ENCODE results near the gene PHF12.

PHF12 gene

DNA sequence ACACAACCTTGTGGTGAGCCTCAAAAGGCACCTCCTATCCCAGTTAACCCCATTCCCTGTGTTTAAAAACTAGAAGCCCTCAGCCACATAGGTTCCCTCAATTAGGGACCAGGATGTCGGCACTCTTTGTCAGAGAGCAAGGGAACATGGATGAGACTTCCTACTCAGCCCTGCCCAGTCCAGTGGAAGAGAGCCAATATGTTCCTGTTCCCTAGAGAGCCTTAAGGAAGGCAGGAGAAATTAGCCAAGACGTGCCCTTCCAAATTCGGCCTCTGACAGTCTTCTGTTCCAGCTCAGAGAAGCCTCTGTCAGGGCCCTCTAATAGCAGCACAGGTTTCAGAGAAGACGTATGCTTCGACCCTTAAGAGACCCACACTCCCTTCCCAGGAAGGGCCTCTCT is 33.9 kb downstream of the PHF12 start:
- peaks cover 97% of the 10 kb centered on the region for H3K36me3 ChIP-seq (ENCODE audit: insufficient read depth, low read depth, low read length)
- no peaks in the 10 kb centered on the region for H3K27me3 ChIP-seq (ENCODE audit: insufficient read depth, low read length)
- no peaks in the 10 kb centered on the region for H3K9me3 ChIP-seq (ENCODE audit: insufficient read depth, low read depth, low read length)
- no peak overlapping the region for H3K27ac ChIP-seq (ENCODE audit: low read length)
- no peak overlapping the region for H3K4me3 ChIP-seq (ENCODE audit: low read length)
- H3K4me1 ChIP-seq (ENCODE audit: insufficient read depth, low read length) = no peaks in the 10 kb centered on the region
- no peak overlapping the region for H3K9ac ChIP-seq (ENCODE audit: low read depth, low read length)

DNA sequence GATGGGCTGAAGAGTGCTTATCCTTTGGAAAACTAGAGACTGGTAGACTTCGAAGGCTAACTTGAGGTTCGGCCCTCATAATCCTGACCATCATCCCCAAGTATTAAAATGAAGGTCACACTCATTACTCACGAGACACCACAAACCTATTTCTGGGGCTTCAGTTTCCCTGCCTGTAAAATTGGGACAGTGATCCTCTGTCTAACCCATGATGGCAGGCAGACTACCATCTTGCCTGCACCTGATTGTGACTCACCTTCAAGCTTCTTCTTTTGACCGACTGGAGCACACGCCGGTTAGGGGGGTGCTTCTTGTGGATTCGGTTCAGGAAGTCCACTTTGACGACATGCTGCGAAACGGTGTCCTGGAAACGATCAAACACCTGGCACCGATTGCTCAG is 34.3 kb downstream of the PHF12 start:
- Histone ChIP-seq H3K9me3 (ENCODE audit: insufficient read depth, low read depth, low read length) (no peaks in the 10 kb centered on the region), H3K27me3 (ENCODE audit: insufficient read depth, low read length) (no peaks in the 10 kb centered on the region), H3K36me3 (ENCODE audit: insufficient read depth, low read depth, low read length) (peaks cover 97% of the 10 kb centered on the region), H3K9ac (ENCODE audit: low read depth, low read length) (no peak overlapping the region), H3K4me3 (ENCODE audit: low read length) (no peak overlapping the region), H3K4me1 (ENCODE audit: insufficient read depth, low read length) (no peaks in the 10 kb centered on the region), H3K27ac (ENCODE audit: low read length) (no peak overlapping the region)

DNA sequence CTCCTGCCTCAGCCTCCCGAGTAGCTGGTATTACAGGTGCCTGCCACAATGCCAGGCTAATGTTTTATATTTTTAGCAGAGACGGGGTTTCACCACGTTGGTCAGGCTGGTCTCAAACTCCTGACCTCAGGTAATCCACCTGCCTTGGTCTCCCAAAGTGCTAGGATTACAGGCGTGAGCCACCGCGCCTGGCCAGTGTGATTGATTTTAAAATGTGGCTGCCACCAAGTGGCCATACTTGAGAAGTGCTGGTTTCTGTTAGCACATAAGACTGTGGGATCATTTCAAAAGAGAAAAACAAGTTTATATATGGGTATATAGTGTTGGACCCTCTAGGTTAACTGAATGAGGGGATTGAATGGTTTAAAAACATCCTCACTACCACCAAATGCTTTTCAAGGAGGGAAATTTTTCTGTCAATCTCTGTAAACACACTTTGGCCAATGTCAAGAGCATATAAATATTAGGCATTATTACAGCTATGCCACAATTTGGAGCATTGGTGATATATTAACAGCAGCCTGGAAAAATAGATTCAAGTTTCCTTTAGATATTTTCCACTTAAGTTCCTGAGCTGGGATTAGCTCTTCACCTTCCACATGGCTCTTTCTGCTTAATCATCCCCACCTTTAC is 34.9 kb downstream of the PHF12 start:
- no peak overlapping the region for H3K4me3 ChIP-seq (ENCODE audit: low read length)
- no peak overlapping the region for H3K9ac ChIP-seq (ENCODE audit: low read depth, low read length)
- no peaks in the 10 kb centered on the region for H3K27me3 ChIP-seq (ENCODE audit: insufficient read depth, low read length)
- no peaks in the 10 kb centered on the region for H3K4me1 ChIP-seq (ENCODE audit: insufficient read depth, low read length)
- no peak overlapping the region for H3K27ac ChIP-seq (ENCODE audit: low read length)
- H3K36me3 ChIP-seq (ENCODE audit: insufficient read depth, low read depth, low read length) = peaks cover 97% of the 10 kb centered on the region
- H3K9me3 ChIP-seq (ENCODE audit: insufficient read depth, low read depth, low read length) = no peaks in the 10 kb centered on the region

DNA sequence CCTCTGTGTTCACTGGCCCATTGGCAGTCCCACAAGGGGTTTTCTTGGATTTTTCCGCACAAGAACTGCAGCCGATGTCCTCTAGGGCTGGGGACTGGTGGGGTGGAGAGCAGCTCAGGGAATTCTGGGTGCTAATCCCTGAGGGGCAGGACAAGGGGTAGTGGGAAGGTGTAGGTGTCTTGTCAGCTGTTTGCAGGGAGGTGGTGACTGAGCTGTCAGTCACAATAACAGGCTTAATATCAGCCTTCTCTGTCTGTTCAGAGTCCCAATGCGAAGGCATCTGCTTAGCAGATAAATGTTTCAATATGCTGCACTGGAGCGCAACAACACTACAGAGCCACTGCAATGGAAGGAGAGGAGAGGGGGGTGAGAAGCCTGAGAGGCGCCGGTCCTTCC is 38.4 kb downstream of the PHF12 start:
- H3K9me3 ChIP-seq (ENCODE audit: insufficient read depth, low read depth, low read length) = no peaks in the 10 kb centered on the region
- no peaks in the 10 kb centered on the region for H3K27me3 ChIP-seq (ENCODE audit: insufficient read depth, low read length)
- H3K27ac ChIP-seq (ENCODE audit: low read length) = no peak overlapping the region
- H3K9ac ChIP-seq (ENCODE audit: low read depth, low read length) = no peak overlapping the region
- no peaks in the 10 kb centered on the region for H3K4me1 ChIP-seq (ENCODE audit: insufficient read depth, low read length)
- peaks cover 98% of the 10 kb centered on the region for H3K36me3 ChIP-seq (ENCODE audit: insufficient read depth, low read depth, low read length)
- H3K4me3 ChIP-seq (ENCODE audit: low read length) = no peak overlapping the region

DNA sequence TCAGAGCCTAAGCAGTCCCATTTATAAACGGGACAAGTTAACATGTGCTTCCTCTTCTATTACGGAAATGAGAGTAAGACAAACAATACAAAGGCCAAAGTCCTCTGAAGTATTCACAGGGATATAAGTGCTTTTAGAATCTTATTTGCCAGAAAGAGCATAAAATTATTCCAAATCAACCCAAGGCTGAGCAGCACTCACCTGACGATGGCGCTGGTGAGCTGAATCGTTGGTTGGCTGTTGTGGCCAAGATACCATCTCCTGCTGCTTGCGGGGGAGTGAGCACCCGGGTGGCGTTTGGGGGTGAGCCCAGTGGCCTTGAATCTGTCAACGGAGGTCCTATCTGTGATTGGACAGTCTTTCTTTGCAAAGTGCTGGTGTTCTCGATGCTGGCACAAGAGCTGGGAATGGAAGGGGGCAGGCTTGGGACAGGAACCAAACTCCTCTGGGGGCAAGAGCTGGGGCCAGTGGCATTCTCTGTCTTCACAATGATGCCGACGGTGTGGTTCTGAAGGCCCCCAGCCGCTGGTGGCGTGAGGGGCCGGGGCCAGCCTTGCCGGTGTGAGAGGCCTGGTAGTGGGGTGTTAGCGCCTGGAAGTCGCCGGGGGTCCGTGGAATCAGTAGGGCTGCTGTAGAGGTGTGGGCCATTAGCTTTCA is 38.9 kb downstream of the PHF12 start:
- peaks cover 98% of the 10 kb centered on the region for H3K36me3 ChIP-seq (ENCODE audit: insufficient read depth, low read depth, low read length)
- no peaks in the 10 kb centered on the region for H3K9me3 ChIP-seq (ENCODE audit: insufficient read depth, low read depth, low read length)
- H3K27me3 ChIP-seq (ENCODE audit: insufficient read depth, low read length) = no peaks in the 10 kb centered on the region
- H3K4me3 ChIP-seq (ENCODE audit: low read length) = no peak overlapping the region
- H3K27ac ChIP-seq (ENCODE audit: low read length) = no peak overlapping the region
- no peaks in the 10 kb centered on the region for H3K4me1 ChIP-seq (ENCODE audit: insufficient read depth, low read length)
- no peak overlapping the region for H3K9ac ChIP-seq (ENCODE audit: low read depth, low read length)

DNA sequence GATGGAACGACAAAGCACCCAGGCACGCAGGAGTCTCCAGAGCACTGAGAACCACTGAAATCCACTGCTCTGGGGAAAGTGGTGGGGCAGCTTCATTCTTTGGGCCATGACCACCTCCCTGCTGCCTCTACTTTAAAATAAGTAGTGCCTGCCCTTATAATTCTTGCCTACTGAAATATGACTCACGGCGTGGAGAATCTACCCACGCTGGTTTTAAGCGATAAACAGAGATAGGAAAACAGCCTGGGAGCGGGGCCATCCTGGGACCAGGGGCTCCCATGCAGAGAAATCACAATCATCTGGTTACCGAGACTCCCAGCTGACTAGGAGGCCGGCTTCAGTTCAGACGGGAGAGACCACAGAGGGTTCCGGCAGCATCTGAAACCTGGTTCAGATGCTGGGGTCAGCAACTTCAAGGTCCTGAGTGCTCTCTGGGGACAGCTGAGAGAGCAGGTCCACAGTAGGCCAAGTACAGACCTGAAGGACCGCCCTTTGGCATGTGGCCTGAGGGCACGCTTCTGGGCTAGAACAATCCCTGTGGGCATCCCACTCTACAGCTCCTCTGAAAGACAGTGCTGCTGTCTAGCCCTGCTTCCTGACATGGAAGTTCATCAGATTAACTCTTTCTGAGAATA is 39.8 kb downstream of the PHF12 start:
- H3K36me3 ChIP-seq (ENCODE audit: insufficient read depth, low read depth, low read length) = peaks cover 98% of the 10 kb centered on the region
- no peaks in the 10 kb centered on the region for H3K9me3 ChIP-seq (ENCODE audit: insufficient read depth, low read depth, low read length)
- no peak overlapping the region for H3K27ac ChIP-seq (ENCODE audit: low read length)
- H3K9ac ChIP-seq (ENCODE audit: low read depth, low read length) = no peak overlapping the region
- H3K27me3 ChIP-seq (ENCODE audit: insufficient read depth, low read length) = no peaks in the 10 kb centered on the region
- H3K4me3 ChIP-seq (ENCODE audit: low read length) = no peak overlapping the region
- no peaks in the 10 kb centered on the region for H3K4me1 ChIP-seq (ENCODE audit: insufficient read depth, low read length)

DNA sequence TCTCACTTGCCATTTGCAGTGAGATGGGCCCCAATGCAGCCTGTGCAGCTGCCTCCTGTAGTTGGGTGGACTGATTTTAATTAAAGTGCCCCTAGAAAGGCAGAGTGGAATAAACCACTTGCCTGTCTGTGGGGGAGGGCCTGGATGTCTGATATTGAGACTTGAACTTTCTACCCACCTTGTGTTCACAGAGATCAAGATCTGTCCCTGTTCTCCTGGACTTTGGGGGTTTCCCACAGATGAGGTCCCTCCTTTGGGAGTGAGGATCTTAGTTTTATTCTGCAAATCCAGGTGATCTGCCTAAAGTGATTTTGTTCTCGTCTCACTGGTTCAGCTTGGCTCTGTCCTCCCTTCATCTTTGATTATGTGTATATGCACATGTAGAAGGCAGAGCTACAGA is 40.8 kb downstream of the PHF12 start:
- Histone ChIP-seq H3K27ac (ENCODE audit: low read length) (no peak overlapping the region), H3K4me1 (ENCODE audit: insufficient read depth, low read length) (no peaks in the 10 kb centered on the region), H3K4me3 (ENCODE audit: low read length) (no peak overlapping the region)

DNA sequence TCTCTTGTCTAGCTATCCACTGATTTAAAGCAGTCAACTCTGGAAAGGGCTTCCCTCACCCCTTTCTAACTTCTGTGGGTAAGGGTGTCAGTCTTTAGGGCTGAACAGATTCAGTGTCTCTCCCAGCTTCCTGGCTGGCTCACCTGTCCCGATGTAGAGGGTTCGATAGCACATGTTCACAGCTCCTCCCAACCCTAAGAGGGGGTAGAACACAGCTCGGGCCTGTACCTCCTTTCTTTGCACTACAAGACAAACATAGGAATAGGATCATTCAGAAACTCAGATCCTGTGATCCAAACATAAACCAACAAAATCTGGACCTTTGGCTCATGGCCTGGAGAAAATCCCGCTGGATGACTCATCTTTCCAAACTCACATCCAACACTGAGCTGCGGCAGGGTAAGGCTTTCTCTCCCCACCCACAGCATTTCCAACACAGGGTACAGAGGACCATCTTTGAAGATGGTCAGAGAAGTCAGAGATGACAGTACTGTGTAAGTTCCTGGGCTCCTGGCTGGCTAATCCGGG is 42.6 kb downstream of the PHF12 start:
- H3K36me3 ChIP-seq (ENCODE audit: insufficient read depth, low read depth, low read length) = peaks cover 83% of the 10 kb centered on the region
- H3K4me3 ChIP-seq (ENCODE audit: low read length) = no peak overlapping the region
- H3K9me3 ChIP-seq (ENCODE audit: insufficient read depth, low read depth, low read length) = no peaks in the 10 kb centered on the region
- H3K27ac ChIP-seq (ENCODE audit: low read length) = no peak overlapping the region
- H3K4me1 ChIP-seq (ENCODE audit: insufficient read depth, low read length) = 0 out of 2 replicates have a peak, but pooled peaks cover 5% of the 10 kb centered on the region
- H3K9ac ChIP-seq (ENCODE audit: low read depth, low read length) = no peak overlapping the region
- no peaks in the 10 kb centered on the region for H3K27me3 ChIP-seq (ENCODE audit: insufficient read depth, low read length)

More for the DNA sequence above, 40.8 kb downstream of the PHF12 start:
- Histone ChIP-seq H3K9ac (ENCODE audit: low read depth, low read length) (no peak overlapping the region), H3K27me3 (ENCODE audit: insufficient read depth, low read length) (no peaks in the 10 kb centered on the region), H3K9me3 (ENCODE audit: insufficient read depth, low read depth, low read length) (no peaks in the 10 kb centered on the region), H3K36me3 (ENCODE audit: insufficient read depth, low read depth, low read length) (peaks cover 98% of the 10 kb centered on the region)

DNA sequence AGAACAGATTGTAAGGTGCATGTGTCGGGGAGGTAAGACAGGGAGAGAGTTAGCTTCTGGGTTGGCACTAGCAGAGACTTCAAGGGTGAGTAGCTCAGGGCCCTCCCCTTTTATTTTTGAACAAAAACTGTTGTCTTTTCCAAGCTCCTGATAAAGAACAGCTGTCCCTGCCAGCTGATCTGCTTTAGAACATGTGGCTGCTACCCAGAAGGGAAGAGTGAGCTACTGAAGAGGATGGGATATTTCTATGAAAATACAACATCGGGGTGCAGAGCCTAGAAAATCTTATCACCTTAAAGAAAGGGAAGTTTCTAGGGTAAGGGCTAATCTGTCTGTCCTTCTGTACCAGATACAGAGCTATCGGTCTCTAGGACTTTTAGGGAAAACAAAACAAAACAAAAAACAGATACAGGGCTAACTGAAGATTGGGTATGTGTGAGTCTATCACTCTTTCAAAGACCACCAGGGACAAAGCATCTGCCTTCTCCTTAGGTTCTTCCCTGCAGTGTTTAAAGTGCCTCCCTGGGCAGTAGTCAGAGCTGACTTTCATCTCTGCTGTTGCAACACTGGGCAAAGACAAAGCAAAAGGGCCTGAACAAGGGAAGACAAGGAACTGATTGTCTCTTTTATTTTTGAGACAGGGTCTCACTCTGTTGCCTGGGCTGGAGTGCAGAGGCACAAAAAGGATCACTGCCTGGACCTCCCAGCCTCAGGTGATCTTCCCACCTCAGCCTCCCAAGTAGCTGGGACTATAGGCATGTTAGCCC is 43.4 kb downstream of the PHF12 start:
- Histone ChIP-seq H3K36me3 (ENCODE audit: insufficient read depth, low read depth, low read length) (peaks cover 75% of the 10 kb centered on the region), H3K4me1 (ENCODE audit: insufficient read depth, low read length) (0 out of 2 replicates have a peak, but pooled peaks cover 5% of the 10 kb centered on the region), H3K4me3 (ENCODE audit: low read length) (no peak overlapping the region), H3K9me3 (ENCODE audit: insufficient read depth, low read depth, low read length) (no peaks in the 10 kb centered on the region), H3K9ac (ENCODE audit: low read depth, low read length) (no peak overlapping the region), H3K27ac (ENCODE audit: low read length) (no peak overlapping the region), H3K27me3 (ENCODE audit: insufficient read depth, low read length) (no peaks in the 10 kb centered on the region)

DNA sequence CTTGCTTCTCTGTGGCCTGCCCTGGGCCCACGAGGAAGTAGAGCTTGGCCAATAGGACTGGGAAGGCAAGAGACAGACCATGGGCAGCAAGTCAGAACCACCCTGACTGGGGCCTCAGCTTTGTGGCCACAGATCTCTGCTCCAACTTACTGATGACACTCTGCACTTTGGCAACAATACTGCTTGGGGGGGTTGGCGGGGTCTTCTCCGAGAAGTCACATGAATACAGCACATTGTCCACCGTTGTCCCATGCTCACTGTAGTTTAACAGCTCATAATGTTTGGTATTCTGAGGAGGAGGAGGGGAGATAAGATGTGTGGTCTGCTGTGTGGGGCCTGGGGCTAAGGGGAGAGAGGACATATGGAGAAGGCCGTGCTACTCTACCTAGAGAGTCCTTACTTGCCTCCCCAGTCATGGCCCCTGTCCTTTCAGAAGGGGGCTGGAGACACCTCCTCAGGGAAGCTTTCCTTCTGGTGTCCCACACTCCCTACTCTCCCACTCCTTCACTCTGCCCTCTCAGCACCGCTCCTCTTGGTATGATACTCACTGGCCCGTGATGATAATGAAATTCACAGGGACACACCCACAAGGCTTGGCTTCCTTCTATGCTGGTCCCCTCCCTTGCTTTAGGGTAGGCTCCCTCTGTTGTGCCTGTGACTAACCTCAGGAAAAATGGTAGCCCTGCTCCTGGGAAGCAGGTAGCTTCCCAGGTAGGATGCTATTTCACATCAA is 44.4 kb downstream of the PHF12 start:
- no peaks in the 10 kb centered on the region for H3K9me3 ChIP-seq (ENCODE audit: insufficient read depth, low read depth, low read length)
- no peak overlapping the region for H3K27ac ChIP-seq (ENCODE audit: low read length)
- H3K4me1 ChIP-seq (ENCODE audit: insufficient read depth, low read length) = peaks cover 7% of the 10 kb centered on the region; the same call in 1 of the 2 replicates
- H3K9ac ChIP-seq (ENCODE audit: low read depth, low read length) = no peak overlapping the region
- no peak overlapping the region for H3K4me3 ChIP-seq (ENCODE audit: low read length)
- H3K27me3 ChIP-seq (ENCODE audit: insufficient read depth, low read length) = peaks cover 2% of the 10 kb centered on the region; the same call in 1 of the 2 replicates
- H3K36me3 ChIP-seq (ENCODE audit: insufficient read depth, low read depth, low read length) = peaks cover 65% of the 10 kb centered on the region

DNA sequence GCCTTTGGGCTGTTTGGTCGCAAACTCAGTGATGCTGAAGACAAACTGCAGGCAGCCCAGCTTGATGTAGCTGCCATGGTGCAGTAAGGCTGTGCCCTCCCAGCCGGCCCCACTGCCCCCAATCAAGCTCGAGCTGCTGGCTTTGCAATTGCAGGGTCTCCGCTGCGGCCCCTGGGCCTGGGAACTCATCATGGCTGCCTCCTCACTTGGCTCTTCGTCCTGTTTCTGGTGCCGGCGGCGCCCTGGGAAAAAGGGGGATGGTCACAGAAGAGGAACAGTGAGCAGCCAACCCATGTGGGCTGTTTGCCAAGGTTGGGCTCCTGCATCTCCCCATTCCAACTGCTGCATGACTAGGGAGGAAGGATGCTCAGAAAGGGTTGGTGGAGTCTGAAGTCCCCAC is 45.0 kb downstream of the PHF12 start:
- Histone ChIP-seq H3K9ac (ENCODE audit: low read depth, low read length) (no peak overlapping the region), H3K4me1 (ENCODE audit: insufficient read depth, low read length) (peaks cover 10% of the 10 kb centered on the region; the same call in 1 of the 2 replicates), H3K4me3 (ENCODE audit: low read length) (no peak overlapping the region), H3K9me3 (ENCODE audit: insufficient read depth, low read depth, low read length) (no peaks in the 10 kb centered on the region), H3K36me3 (ENCODE audit: insufficient read depth, low read depth, low read length) (peaks cover 59% of the 10 kb centered on the region), H3K27me3 (ENCODE audit: insufficient read depth, low read length) (peaks cover 6% of the 10 kb centered on the region; the same call in 1 of the 2 replicates), H3K27ac (ENCODE audit: low read length) (no peak overlapping the region)

All from iPS-20b (cell line).